ENCODE measurements around the gene GLIPR1. TPM values are rescaled to one million over a fixed set of nuclear protein-coding genes. Genes with fewer than 3 reads are reported as not detected.

GLIPR1 gene
- total and polyA plus RNA-seq, 2 donors (not counting 3 experiments of a cell fraction or from before 2014, with no cell fraction given), result 98.8 to 108 TPM

GRCh38 chr12:75489187-75489586 lies 8.6 kb downstream of the GLIPR1 start:
- Histone ChIP-seq H3K36me3 (ENCODE audit: control insufficient read depth in 2 of 2, extremely low read depth in 1 of 2, insufficient read depth in 2 of 2, low read length in 2 of 2) (peaks cover 0 to 6% of the 10 kb centered on the region in 2 experiments), H3K27me3 (ENCODE audit: control insufficient read depth in 2 of 2, insufficient read depth in 2 of 2, low read length in 2 of 2) (no peaks in the 10 kb centered on the region), H3K27ac (ENCODE audit: insufficient read depth, low read depth, low read length) (peak overlapping the region; percentile 28), H2AFZ (ENCODE audit: low read depth, low read length) (no peak overlapping the region), H3K79me2 (ENCODE audit: control insufficient read depth, insufficient read depth, low read length) (peaks cover 17% of the 10 kb centered on the region), H4K20me1 (replicated peaks; ENCODE audit: control insufficient read depth, extremely low read depth, insufficient read depth, low read length) (no peaks in the 10 kb centered on the region), H3K9me1 (replicated peaks; ENCODE audit: control insufficient read depth, extremely low read depth, insufficient read depth, low read length) (no peaks in the 10 kb centered on the region), H3K9ac (replicated peaks; ENCODE audit: extremely low read depth, insufficient read depth, low read length) (no peak overlapping the region), H3K9me3 (replicated peaks; ENCODE audit: control insufficient read depth, insufficient read depth, low read length) (no peaks in the 10 kb centered on the region), H3K4me2 (ENCODE audit: insufficient read depth, low read length) (no peak overlapping the region), H3K4me3 (replicated peaks in 1 of 3; ENCODE audit: insufficient read depth in 1 of 3, low read depth in 1 of 3, low read length in 3 of 3) (no peak overlapping the region), H3K4me1 (ENCODE audit: control insufficient read depth, extremely low read depth, insufficient read depth, low read length) (peaks cover 15% of the 10 kb centered on the region)
- no TSS peak for BruUV-seq (replicated peaks)
- DNase-seq (ENCODE audit: low read depth, low spot score), result no peak
- intact Hi-C loops (cut with micrococcal nuclease) (loop anchor here (2.0 to 10.0 kb wide), 4 partner anchors 22 to 1096 kb away; partner anchors contain the start of gene KRR1), dilution Hi-C loops (cut with MboI; ENCODE audit: extremely low pct_ligation_motif_present, low sequenced_read_pairs) (no loop called here)
- ChIA-PET POLR2A (no interaction called here), CTCF (interaction anchor here (1.0 to 1.9 kb wide), 4 partner anchors 51 to 800 kb away, joined by 3 to 11 read pairs (median 6); partner anchors contain the start of genes GLIPR1L1 and GLIPR1L2)
- FAIRE-seq, result no peak
- TF ChIP-seq EZH2 (IDR thresholded peaks at IDR 0.05; ENCODE audit: borderline replicate concordance, low read depth, low read length, severe bottlenecking) (no peak), JUN (IDR thresholded peaks at IDR 0.05; ENCODE audit: borderline replicate concordance, insufficient read depth, insufficient read length, low read depth) (no peak), POLR2A (IDR thresholded peaks at IDR 0.05; ENCODE audit: low read depth, low read length) (no peak), POLR2AphosphoS5 (IDR thresholded peaks at IDR 0.05; ENCODE audit: insufficient read depth, low read depth, low read length) (no peak), MYC (IDR thresholded peaks at IDR 0.05; ENCODE audit: low read depth, low read length) (no peak), FOS (IDR thresholded peaks at IDR 0.05; ENCODE audit: borderline replicate concordance, insufficient read depth, low read length) (no peak), MAX (IDR thresholded peaks at IDR 0.05; ENCODE audit: insufficient read depth, insufficient read length) (no peak), GATA2 (IDR thresholded peaks at IDR 0.05; ENCODE audit: insufficient read depth, insufficient read length, low read depth, low read length) (no peak), CTCF (IDR thresholded peaks at IDR 0.05; ENCODE audit: extremely low read depth in 1 of 2, insufficient read depth in 1 of 2, low read depth in 1 of 2, low read length in 2 of 2) (no peak)
